HS-27A (cell line): Measurements from ENCODE around the gene SGK1.

Experiments
- DNase-seq: peaks from one replicate; pipeline ENCODE4 v3.0.0-alpha.2; 2012; ENCODE audit warnings: low read depth, missing footprints

SGK1 gene

DNA sequence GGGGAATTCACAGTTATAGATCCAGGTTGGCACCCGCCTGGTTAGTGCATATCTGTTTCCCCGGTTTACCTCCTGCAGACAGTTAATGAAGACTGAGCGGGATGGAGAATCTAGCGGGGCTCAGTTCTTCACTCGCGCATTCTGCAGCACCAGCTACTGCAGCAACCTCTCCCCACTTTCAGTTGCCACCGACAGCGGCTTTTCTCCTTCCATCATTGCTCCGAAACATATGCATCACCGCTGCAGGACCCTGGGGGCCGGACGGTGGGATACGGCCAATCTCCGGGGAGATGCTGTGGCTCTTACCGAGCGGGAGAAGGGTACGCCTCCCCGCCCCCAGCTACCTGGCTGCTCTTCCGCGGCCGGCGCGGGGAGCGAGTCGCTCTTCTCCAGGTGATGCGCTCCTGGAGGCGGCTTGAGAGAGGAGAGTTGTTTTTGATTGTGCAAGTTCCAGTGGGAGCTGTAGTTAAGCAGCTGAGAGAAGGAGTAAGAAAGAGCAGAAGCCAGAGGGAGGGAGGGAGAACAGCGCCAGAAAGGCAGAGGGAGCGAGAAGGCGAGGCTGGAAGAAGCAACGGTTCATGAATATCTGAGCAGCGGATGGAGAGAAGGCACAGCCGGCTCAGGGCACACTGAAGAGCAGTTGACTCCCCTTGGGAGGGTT, at the start of gene SGK1:
Gene SGK1, minus strand, starts transcription at position 642 of the 661 bp plus-strand sequence. CDS start 652 bp downstream, outside the sequence.
- DNase-seq, result no peak

DNA sequence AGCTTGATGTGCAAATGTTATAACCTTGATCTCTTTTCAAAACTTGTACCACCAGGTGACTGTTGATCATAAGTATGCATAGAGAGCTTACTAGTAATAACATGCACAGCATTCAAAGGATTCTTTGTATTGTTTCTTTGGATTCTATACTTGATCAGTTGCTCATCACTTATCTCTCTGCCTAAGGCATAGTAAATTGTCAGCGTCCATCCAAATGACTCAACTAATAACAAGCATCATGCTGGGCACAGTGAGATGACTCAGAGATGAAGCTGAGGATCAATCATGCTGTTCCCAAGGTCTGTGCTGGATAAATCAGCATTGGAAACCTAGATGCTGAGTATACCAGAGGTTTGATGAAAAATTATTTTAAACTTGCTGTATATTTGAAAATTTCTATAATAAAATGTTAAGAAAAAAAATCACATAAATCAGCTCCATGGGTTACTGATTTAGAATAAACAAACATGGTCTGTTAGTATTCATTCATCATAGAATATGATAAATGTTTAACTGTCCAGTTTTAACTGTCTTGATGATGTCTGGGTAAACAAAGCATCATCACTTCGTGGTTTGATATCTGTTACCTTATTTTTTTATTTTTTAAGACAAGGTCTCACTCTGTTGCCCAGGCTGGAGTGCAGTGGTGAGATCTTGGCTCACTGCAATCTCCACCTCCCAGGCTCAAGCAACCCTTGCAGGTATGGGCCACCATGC, 45.6 kb upstream of the SGK1 start:
- DNase-seq, result no peak

DNA sequence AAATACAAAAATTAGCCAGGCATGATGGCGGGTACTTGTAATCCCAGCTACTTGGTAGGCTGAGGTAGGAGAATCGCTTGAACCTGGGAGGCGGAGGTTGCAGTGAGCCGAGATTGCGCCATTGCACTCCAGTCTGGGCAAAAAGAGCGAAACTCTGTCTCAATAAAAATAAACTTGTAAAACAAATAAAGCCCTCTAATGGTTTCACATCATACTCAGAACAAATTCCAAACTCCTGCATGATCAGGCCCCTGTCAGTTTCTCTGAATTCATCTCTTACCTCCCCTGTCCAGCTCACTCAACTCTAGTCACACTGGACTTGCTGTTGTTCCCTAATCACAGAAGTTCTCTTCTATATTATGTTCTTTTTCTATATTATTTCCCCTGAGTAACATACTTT, 43.1 kb upstream of the SGK1 start:
- DNase-seq, result no peak

DNA sequence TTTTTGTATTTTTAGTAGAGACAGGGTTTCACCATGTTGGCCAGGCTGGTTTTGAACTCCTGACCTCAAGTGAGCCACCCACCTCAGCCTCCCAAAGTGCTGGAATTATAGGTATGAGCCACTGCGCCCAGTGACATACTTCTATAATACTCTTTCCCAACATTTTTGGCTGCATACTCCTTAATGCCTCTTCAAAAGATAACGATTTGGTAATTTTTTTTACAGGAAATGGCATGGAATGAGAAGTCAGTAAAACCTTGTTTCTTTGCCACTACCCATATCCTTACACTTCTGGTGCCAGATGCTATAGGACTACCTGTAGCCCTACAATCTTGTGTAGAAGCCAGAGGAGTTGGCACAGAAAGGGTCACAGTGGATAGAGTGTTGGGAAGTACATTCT, 41.4 kb upstream of the SGK1 start:
- DNase-seq, result no peak

DNA sequence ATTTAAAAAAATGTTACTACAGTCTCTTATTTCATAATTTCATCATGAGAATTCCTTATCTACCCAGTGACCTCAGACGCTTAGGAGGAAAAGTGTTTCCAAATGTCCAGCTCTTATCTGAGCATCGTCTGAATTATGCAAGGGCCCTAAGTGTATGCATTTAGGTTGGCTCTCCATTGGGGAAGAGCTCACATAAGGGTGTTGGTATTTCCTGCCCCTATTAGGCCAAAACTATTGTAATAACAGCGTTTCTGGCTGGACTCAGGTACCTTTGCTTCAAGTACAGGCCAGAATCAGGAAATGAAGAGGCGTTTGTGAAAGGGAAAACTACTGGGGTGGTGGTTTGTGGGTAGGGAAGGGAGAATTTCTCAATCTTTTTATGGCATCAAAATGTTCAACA, 40.4 kb upstream of the SGK1 start:
- no peak for DNase-seq

DNA sequence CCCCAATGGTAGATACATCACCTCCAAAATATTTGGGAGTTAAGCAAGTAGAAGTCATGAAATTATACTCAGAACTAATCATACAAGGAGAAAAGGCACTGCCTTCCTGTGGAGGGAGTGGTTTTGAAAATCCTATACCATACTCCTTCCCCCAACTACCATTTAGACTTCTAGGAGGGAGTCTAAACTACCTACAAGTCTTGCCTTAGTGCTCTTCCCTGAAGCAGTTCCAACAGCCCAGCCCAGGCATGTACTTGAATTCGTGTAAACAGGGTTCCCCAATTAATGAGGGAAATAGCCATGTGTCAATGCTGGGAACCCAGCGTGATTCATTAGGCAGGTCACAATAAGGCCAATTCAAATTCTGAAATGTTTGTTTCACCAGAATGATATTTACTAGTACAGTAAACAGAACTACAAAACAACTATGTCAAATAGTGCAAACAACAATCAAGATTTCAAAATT, 39.1 kb upstream of the SGK1 start:
- DNase-seq, result no peak

DNA sequence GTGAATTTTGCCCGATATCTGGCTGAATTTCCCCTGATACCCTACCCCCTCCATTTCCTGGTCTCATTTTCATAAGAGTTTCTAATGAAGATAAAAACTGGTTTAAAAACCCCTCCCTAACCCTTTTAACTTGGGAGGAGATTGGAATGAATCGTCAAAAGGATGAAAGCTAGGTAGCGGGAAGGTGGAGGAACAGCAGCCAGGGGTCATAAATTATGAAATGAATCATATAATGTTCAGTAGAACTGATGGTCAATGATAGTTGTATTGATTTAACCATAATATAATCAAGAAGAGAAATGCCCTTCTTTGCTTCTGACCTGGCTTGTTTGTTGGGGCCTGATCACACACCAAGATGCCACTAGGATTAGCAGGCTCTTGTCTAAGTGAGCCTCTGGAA, 38.5 kb upstream of the SGK1 start:
- no peak for DNase-seq

DNA sequence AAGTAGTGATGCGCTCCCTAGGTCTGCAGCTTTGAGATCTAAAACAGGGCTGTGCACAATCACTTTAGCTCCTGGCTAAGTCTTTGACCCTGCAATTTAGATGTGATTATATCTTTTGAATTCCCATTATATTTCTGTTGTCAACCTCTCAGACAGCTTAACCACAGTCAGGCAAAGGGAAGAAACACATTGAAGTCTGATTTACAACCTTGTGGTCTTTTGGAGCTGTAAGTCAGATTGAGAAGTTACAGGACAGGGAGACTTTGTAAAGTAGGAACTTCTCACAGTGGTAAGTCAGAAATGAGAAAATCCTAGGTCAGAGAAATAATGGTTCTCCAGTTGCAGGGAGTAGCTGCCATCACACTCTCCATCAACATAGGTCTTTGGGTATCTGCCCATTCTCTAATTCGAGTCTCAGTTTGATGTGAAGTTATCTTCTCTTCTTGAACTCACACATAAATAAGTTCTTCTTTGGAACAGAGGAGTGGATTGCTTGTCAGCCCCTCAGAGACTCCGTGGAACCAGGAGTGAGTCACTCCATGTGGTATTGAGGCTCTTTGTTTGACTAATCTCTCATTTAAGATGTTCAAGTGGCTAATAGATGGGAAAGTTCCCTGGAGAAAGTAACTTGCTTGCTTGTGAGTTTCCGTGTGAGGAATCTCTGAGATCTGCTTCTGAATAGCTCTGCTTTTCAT, 35.0 kb upstream of the SGK1 start:
- DNase-seq, result no peak

DNA sequence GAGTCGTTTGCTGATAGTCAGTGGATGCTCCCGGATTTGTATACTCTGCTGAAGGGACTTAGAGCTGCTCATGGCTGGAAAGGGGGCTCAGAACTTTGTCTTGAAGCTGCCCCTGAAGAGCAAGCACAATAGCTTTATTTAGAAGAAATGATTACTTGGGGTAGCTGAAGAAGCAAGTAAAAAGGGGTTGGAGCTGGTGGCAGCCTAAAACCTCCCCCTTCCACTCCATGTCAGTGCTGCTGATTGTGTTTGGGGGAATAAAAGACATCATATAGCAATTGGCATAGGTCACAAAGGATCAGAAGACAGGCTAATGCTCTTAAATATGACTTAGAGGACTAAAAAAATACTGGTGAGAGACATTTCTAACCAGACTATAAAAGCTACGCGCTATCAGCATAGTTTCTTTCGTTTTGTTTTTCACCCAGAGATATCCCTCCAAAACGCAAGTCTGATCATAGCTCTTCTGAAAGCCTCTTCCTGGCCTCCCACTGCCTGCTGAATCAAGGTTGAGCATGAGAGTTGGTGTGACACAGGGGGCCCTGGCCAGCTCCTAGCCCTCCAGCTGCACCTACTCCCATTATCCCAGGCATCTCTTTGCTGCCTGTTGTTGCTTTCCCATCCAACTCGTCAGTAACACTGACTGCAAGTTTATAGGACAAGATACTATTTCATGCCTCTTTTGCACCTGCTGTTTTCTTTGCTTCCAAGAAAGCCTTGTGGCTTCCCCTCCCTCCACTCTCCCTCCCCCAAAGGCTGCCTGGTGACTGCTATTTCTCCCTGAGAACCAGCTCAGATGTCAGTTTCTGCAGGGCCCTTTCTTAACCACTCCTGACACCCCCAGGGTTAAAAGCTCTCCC, 33.9 kb upstream of the SGK1 start:
- no peak for DNase-seq

DNA sequence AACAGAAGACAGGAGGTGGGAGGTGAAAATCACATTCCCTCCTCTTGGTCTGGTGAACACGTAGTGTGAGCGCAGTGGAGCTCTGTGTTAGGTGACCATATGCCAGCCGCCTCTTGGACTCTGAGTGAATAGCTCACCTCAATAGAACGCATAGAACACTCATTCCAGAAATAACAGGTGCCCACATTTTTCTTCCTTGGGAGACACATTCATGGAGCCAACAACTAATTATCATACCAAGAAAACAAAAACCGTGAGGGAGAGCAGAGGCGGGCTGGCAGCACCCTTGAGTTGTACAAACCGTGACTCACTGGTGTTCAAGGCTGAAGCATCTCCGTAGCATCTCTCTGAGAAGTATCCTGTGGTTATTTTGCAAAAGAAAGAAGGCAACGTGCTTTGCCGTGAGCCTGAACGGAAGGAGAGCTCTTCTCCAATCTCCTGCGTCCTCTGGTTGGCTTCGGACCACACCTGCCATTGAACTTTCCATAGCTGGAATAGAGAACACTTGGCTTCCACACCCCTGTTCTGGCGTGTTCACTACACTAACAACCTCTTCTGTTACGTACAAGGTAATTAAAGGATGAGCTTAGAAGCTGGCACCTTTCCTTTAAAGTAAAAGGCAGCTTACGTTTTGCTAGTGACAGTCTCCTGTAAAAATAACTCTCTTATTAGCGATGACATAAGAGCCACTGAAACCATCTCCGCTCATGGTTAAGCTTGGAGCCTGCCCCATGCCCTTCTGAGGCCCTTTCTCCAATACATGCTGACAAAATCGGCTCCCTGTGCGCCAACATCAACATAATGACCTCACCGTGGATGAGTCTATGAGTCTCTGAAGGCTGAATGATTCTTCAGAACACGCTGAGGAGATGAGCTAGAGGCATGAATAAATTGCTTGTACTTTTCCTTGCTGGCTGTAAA, 30.2 kb upstream of the SGK1 start:
- DNase-seq, result peak; percentile 80

DNA sequence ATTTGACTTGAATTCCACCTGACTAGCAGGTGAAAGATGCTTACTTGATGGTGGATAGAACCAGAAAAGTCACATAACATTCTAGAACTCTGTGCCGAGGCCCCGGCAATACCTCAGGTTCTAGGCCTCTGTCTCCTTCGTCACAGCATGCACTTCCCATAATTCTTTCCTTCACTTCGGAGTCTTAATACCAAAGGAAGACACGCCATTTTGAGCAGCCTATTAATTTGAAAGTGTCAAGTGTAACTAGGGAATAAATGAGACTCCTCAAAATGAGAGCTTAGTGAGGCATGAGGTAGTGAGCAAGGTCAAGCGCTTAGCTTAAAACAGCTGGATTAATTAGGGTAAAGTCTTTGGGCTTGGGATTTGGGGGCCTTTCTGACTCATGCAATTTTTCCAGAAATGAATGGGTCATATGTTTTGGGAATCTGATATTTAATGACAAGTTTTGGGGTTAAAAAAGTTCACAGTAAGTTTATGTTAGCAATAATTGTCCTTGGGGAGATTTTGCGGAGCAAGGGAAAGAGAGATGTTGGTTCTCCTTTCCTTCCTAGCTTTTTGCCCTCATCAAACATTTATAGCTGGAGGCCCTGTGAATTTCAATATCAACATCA, 29.1 kb upstream of the SGK1 start:
- no peak for DNase-seq

DNA sequence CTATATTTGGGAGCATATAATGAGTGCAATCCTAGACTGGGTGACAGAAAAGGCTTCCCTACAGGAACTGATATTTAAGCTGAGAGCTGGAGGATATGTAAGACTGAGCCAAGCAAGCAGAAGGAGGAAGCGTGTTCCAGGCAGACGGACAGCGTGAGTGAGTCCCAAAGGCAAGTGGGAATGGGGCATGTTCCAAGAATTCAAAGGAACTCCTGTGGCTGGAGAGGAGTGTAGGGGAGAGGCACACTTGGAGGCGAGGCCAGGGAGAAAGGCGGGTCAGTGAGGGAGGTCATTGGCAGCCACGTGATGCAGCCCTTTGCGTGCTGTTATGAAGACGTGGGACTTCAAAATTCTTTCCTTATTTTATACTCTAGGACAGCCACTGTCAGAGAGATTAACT, 27.9 kb upstream of the SGK1 start:
- DNase-seq, result no peak

DNA sequence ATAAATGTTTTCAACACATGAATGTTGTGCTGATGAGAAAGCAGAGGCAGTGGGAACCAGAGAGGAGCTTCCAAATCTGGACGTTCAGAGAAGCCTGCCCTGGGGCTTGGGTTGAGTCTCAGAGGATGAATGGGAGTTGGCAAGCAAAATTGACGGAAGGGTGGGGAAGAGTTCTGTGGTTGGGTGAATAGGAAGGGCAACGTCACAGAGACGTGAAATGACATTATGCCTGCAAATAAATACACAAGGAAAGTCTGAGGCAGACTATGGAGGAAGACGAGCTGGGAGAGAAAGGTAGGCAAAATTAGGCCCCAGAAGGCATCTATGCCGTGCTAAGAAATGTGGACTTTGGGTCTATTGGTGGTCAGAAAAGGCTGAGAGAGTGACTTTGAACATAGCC, 25.2 kb upstream of the SGK1 start:
- no peak for DNase-seq

DNA sequence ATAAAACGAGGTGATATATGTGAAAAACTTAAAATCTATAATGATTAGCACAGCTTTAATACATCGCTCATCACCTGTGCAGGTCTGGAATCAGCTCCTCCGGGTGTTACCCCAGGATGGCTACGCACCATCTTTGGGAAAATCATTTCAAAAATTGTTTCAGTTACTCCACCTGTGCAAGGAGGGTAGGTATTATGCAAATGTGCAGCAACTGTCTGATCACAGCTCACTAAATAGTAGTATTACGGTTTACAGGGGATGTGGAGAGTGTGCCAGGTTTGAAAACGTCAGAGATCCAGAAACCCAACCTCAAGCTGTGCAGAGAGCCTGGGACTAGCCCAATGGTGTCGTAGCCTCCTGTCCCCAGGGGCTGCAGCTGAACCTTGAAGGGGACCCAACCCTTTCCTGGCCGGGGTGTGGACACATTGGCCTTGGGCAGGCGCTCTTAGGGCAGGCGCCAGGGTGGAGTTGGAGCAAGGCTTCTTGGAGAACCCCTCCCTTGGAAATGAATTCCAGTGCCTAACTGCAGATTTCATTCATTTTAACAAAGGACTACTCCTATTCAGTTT, 24.2 kb upstream of the SGK1 start:
- DNase-seq, result no peak

DNA sequence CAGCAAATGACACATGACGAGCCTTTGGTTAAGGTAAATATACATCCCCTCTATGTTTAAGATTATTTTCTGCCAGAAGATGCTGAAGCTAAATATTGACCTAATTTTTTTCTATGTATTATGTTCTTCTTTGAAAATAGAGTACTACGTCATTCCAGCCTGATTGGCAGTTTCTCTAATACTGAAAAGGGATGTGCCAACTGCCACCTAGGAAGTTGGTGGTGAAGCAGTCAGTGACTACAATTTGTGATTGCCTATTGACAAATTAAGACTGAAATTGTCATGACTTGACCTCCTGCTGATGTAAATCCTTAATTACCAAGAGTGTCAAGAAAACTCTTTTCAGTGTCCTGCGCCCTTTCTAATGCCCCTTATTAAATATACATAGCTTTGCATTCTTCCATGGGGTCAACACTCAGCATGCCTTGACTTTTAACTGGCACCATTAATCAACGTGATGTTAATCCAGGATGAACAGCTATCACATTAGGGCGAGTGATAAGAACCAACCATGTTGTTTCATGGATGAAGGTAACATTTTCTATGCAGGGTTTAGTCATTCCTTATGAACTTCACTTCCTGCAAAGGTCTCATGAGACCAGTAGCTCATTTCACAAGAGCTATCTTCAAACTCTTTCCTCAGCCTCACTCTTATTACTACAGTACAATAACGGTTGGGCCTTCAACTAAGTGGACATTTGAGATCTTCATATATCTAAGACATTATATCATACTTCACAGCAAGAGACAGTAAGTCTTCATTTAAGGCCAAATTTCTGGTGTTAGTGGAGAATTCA, 22.5 kb upstream of the SGK1 start:
- no peak for DNase-seq

DNA sequence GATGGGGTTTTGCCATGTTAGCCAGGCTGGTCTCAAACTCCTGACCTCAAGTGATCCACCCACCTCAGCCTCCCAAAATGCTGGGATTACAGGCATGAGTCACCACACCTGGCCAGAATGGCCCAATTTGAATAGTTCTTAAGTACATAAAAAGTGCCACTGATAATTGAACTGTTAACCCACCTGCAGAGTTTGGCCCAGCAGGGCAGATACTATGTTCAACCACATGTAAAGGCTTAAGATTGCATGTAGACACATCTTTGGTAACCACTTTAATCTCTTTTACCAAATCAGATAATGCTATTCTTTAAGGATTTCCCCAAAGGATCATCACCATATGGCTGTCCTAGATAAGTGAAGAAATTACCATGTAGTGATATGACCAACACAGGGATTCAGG, 21.3 kb upstream of the SGK1 start:
- no peak for DNase-seq

DNA sequence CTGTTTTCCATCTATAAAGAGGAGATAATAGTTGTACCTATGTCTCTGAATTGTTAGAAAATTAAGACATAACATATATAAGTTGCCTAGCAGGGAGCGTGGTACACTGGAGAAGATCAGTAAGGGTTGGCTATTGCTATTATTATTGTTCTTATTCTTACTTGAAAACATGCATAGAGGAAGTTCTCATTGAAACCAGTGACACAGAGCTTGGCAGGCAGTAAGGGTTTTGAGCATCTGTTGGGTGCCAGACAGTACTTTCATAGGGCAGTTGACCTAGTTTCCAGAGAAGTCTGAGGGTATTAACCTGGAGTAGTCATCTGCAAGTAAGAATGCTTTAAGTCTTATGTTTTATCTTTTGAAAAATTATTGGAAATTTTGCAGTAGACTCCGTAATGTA, 13.3 kb upstream of the SGK1 start:
- no peak for DNase-seq

DNA sequence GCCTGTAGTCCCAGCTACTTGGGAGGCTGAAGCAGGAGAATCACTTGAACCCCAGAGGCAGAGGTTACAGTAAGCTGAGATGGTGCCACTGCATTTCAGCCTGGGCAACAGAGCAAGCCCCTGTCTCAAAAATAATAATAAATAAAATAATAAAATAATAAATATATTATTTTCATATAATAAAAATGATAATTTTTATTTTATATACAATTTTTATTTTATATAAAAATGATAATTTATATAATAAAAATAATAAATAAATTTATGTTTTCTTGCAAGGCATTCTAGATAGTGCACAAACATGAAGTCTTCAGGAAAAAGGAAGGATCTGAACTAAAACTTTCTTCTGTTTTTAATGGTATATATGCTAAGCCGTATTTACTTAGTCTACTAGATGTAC, 12.6 kb upstream of the SGK1 start:
- no peak for DNase-seq

DNA sequence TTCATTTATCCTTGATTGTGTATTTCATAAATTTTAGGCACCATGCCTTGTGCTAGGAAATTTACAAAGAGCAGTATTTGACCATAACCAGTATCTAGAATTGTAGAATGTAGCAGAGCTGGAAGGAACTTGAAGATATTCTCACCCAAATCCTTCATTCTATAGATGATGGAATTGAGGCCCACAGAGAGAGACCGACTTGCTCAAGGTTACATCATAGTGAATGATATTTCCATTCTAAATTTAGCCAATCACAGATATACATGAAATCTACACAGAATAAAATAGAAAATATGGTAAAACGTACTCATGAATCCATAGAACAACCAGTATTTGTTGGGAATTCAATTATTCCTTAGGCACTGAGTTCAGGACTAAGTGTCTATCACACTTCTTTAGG, 10.9 kb upstream of the SGK1 start:
- DNase-seq, result no peak

DNA sequence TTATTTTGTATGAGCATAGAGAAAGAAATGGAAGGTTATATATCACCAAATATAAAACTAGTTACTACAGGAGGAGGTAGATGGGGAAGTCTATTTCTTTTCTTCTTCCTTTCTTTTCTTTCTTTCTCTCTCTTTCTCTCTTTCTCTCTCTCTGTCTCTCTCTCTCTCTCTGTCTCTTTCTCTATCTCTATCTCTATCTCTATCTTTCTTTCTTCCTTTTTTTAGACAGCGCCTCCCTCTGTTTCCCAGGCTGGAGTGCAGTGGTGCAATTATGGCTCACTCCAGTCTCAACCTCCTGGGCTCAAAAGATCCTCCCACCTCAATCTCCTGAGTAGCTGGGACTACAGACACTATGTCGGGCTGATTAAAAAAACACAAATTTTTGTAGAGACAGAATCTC, 10.2 kb upstream of the SGK1 start:
- DNase-seq, result no peak
